B cell (primary cell): ENCODE data around the gene POLR1C. TPM values are rescaled to one million over a fixed set of nuclear protein-coding genes. Genes with fewer than 3 reads are reported as not detected.

Experiments used
- ATAC-seq: fragments of 200-7000 bp; cut with Tn5 transposase; one replicate; pipeline ENCODE4 v1.10.0; 2021; ENCODE audit warnings: low read depth, mild to moderate bottlenecking, moderate number of reproducible peaks, moderate library complexity
- CTCF ChIA-PET: fragments of 350-600 bp; sonication (Branson Sonifier 250); formaldehyde crosslinking; loops from one replicate; lab custom pipeline; 2021; ENCODE audit warnings: antibody characterized with exemption, inconsistent platforms; lab: Charles Lee
- POLR2A ChIA-PET: fragments of 350-600 bp; sonication (Branson Sonifier 250); formaldehyde crosslinking; loops from one replicate; lab custom pipeline; 2021; ENCODE audit warnings: antibody characterized with exemption; lab: Charles Lee
- DNase-seq: peaks from one replicate; pipeline ENCODE4 v3.0.0; 2013
- H2AFZ ChIP-seq: 2 replicates; pipeline ENCODE4 v1.6.1; 2012; ENCODE audit warnings: mild to moderate bottlenecking, low read depth, low read length; ENCODE audit not compliant: insufficient read depth, poor library complexity, severe bottlenecking
- H3K27ac ChIP-seq, 2 donors: 1 replicate in 1 of 2; 2 replicates in 1 of 2; pipeline ENCODE4 v1.5.1; 2012 to 2013; ENCODE audit warnings: low read length in 2 of 2, mild to moderate bottlenecking in 2 of 2, moderate library complexity in 1 of 2
- H3K27me3 ChIP-seq, 4 experiments: fragments of 200-600 bp in 1 of 4; sonication (generic) in 1 of 4; replicated peaks in 1 of 4; 1 replicate in 2 of 4; 2 replicates in 2 of 4; pipeline versions ENCODE4 v1.6.1 to v1.7.0; 2013 to 2016; ENCODE audit warnings: low read length in 3 of 4, mild to moderate bottlenecking in 2 of 4, mixed read lengths in 1 of 4, moderate library complexity in 1 of 4; ENCODE audit not compliant: insufficient read depth in 4 of 4, control insufficient read depth in 3 of 4; ENCODE audit errors: control extremely low read depth in 1 of 4
- H3K36me3 ChIP-seq, 2 experiments: replicated peaks in 1 of 2; 1 replicate in 1 of 2; 2 replicates in 1 of 2; pipeline versions ENCODE4 v1.6.1 to v1.7.1; 2013; ENCODE audit warnings: low read length in 1 of 2; ENCODE audit not compliant: insufficient read depth in 2 of 2, control insufficient read depth in 1 of 2; ENCODE audit errors: control extremely low read depth in 1 of 2, extremely low read depth in 1 of 2
- H3K4me1 ChIP-seq, 2 donors: fragments of 200-600 bp in 1 of 2; sonication (generic) in 1 of 2; 1 replicate in 1 of 2; 2 replicates in 1 of 2; pipeline versions ENCODE4 v1.5.1 to v1.6.1; 2013 to 2017; ENCODE audit warnings: low read length in 2 of 2; ENCODE audit not compliant: control insufficient read depth in 2 of 2, insufficient read depth in 2 of 2
- H3K4me2 ChIP-seq: replicated peaks from 2 replicates; pipeline ENCODE3; 2012; ENCODE audit warnings: mild to moderate bottlenecking, low read depth, low read length; ENCODE audit not compliant: poor library complexity, severe bottlenecking
- H3K4me3 ChIP-seq, 5 experiments: fragments of 200-600 bp in 1 of 5; sonication (generic) in 1 of 5; 1 replicate in 3 of 5; 2 replicates in 2 of 5; pipeline versions ENCODE4 v1.5.1 to v1.7.0; 2011 to 2016; ENCODE audit warnings: low read length in 4 of 5, mild to moderate bottlenecking in 4 of 5, low read depth in 2 of 5, control low read depth in 1 of 5, moderate library complexity in 1 of 5; ENCODE audit not compliant: insufficient read depth in 1 of 5; ENCODE audit errors: control extremely low read depth in 1 of 5, extremely low read depth in 1 of 5
- H3K79me2 ChIP-seq: fragments of 200-600 bp; sonication (generic); one replicate; pipeline ENCODE4 v1.6.0; 2016; ENCODE audit warnings: low read length; ENCODE audit not compliant: control insufficient read depth, insufficient read depth
- H3K9ac ChIP-seq: fragments of 200-600 bp; sonication (generic); 2 replicates; pipeline ENCODE4 v1.6.1; 2017; ENCODE audit warnings: mild to moderate bottlenecking, low read length, moderate library complexity
- H3K9me3 ChIP-seq, 3 donors: one replicate each; pipeline versions ENCODE4 v1.6.1 to v1.7.1; 2013; ENCODE audit warnings: low read length in 2 of 3; ENCODE audit not compliant: control insufficient read depth in 2 of 3, insufficient read depth in 1 of 3; ENCODE audit errors: control extremely low read depth in 1 of 3
- H4K20me1 ChIP-seq: 2 replicates; pipeline ENCODE4 v1.6.0; 2012; ENCODE audit warnings: mild to moderate bottlenecking, low read length; ENCODE audit not compliant: insufficient read depth, control insufficient read depth, poor library complexity, severe bottlenecking
- H3K27ac Mint-ChIP-seq: one replicate; pipeline ENCODE4 v1.8.0; 2021; ENCODE audit warnings: mixed read lengths
- H3K27me3 Mint-ChIP-seq: one replicate; pipeline ENCODE4 v1.8.0; 2021; ENCODE audit warnings: mixed read lengths
- H3K4me1 Mint-ChIP-seq: one replicate; pipeline ENCODE4 v1.8.0; 2021; ENCODE audit warnings: mixed read lengths
- H3K4me3 Mint-ChIP-seq: one replicate; pipeline ENCODE4 v1.8.0; 2021; ENCODE audit warnings: mixed read lengths
- H3K9me3 Mint-ChIP-seq: one replicate; pipeline ENCODE4 v1.8.0; 2022; ENCODE audit warnings: mixed read lengths; ENCODE audit not compliant: insufficient read depth
- CTCF ChIP-seq: fragments of 200-600 bp; IDR thresholded peaks from one replicate; pipeline ENCODE4 v1.8.0; 2022; ENCODE audit warnings: antibody characterized with exemption, mild to moderate bottlenecking
- EZH2 ChIP-seq: IDR thresholded peaks from 2 replicates; pipeline ENCODE4 v1.6.1; 2012; ENCODE audit warnings: borderline replicate concordance, low read depth, mild to moderate bottlenecking, moderate library complexity, low read length; ENCODE audit not compliant: insufficient read depth, poor library complexity, severe bottlenecking
- WGBS: methylation state at CpG from one replicate; pipeline ENCODE4 v1.1.5; 2013; ENCODE audit warnings: missing lambda C conversion rate; ENCODE audit not compliant: insufficient coverage; 5-methylcytosine and 5-hydroxymethylcytosine counted together
- intact Hi-C: fragments of 100-400 bp; cut with micrococcal nuclease; formaldehyde crosslinking; loops from one replicate; pipeline ENCODE4 v1.10.0; 2022
- polyA plus RNA-seq: library from polyadenylated mRNA; depleted of rRNA; stranded (reverse); fragments of >200 nt; gene quantifications from 2 replicates; pipeline ENCODE4 v1.2.3, GENCODE V29; 2012
- total RNA-seq, 2 donors: library from RNA; stranded (reverse); fragments of 120-200 nt in 1 of 2; gene quantifications; 1 replicate in 1 of 2; 2 replicates in 1 of 2; pipeline versions ENCODE4 v1.2.3 to v1.2.4, GENCODE V29; 2013 to 2022

Gene POLR1C
- total and polyA plus RNA-seq, 2 donors (not counting 1 experiment from before 2014, with no cell fraction given), result 21.4 to 43.3 TPM

GRCh38 chr6:43517505-43518357 lies 842 bp downstream of the POLR1C start:
- Mint-ChIP-seq H3K4me3 (no peak overlapping the region), H3K9me3 (no peaks in the 10 kb centered on the region), H3K4me1 (peaks cover 27% of the 10 kb centered on the region), H3K27me3 (no peaks in the 10 kb centered on the region), H3K27ac (no peak overlapping the region)
- H3K4me3 ChIP-seq, result peak overlapping the region; percentile 78 to 98 (median 91)
- DNase-seq (no peak), ATAC-seq (no peak)
- no peaks in the 10 kb centered on the region for H3K9me3 ChIP-seq
- TF ChIP-seq CTCF (no peak), EZH2 (no peak)
- peak overlapping the region; percentile 47 to 91 for H3K27ac ChIP-seq
- no peaks in the 10 kb centered on the region for H3K27me3 ChIP-seq
- peak overlapping the region; percentile 97 for H3K9ac ChIP-seq
- intact Hi-C loops, result loop anchor here (1.0 to 10.0 kb wide), 7 partner anchors 41 to 593 kb away; partner anchors contain the start of genes ABCC10, CNPY3, GTPBP2 and POLH
- H2AFZ ChIP-seq, result peak overlapping the region; percentile 90
- H3K4me1 ChIP-seq, result peaks cover 28 to 36% of the 10 kb centered on the region in 2 donors
- peaks cover 49% of the 10 kb centered on the region for H3K79me2 ChIP-seq
- peaks cover 4 to 62% of the 10 kb centered on the region in 2 experiments for H3K36me3 ChIP-seq
- H3K4me2 ChIP-seq, result peak overlapping the region; percentile 94
- CTCF ChIA-PET, result interaction anchor here (0.9 to 3.9 kb wide), 3 partner anchors 10 to 254 kb away, joined by 3 to 32 read pairs (median 3); no protein-coding TSS in a partner anchor
- 8% methylated on average over 10 of the region's 10 CpGs for WGBS
- POLR2A ChIA-PET, result interaction anchor here (1.3 kb wide), 1 partner anchor 90 kb away, joined by 5 read pairs; the partner anchor contains the start of gene ABCC10
- H4K20me1 ChIP-seq, result peaks cover 23% of the 10 kb centered on the region

GRCh38 chr6:43520097-43520496 lies 3.2 kb downstream of the POLR1C start:
- DNase-seq, result no peak
- H3K4me3 Mint-ChIP-seq, result no peak overlapping the region
- peaks cover 13% of the 10 kb centered on the region for H3K4me1 Mint-ChIP-seq
- Histone ChIP-seq H2AFZ (no peak overlapping the region), H3K4me3 (no peak overlapping the region), H4K20me1 (peaks cover 3% of the 10 kb centered on the region), H3K36me3 (peaks cover 4 to 63% of the 10 kb centered on the region in 2 experiments), H3K79me2 (peaks cover 48% of the 10 kb centered on the region), H3K4me1 (peaks cover 24 to 27% of the 10 kb centered on the region in 2 donors), H3K9me3 (no peaks in the 10 kb centered on the region), H3K9ac (no peak overlapping the region), H3K27me3 (no peaks in the 10 kb centered on the region), H3K27ac (no peak overlapping the region), H3K4me2 (no peak overlapping the region)
- intact Hi-C loops, result no loop called here
- ChIA-PET POLR2A (no interaction called here), CTCF (no interaction called here)
- ATAC-seq, result no peak
- TF ChIP-seq EZH2 (no peak), CTCF (no peak)
- WGBS, result 98% methylated on average over 6 of the region's 8 CpGs
- H3K27me3 Mint-ChIP-seq, result no peaks in the 10 kb centered on the region
- no peak overlapping the region for H3K27ac Mint-ChIP-seq
- no peaks in the 10 kb centered on the region for H3K9me3 Mint-ChIP-seq
